D341Med (cell line): Measurements from ENCODE around the gene MEX3A.
"Not testable (repeated sequence)": the region's sequence is repeated elsewhere in the genome, so short reads cannot be mapped to it uniquely, and the experiment has no call there.

ENCODE experiments used
- DNase-seq: peaks from one replicate; pipeline ENCODE4 v3.0.0; 2012; ENCODE audit warnings: low spot score

The MEX3A gene

GRCh38 chr1:156078728-156079127 is 3.5 kb downstream of the MEX3A start:
- DNase-seq, result no peak

GRCh38 chr1:156077430-156077760 is 4.9 kb downstream of the MEX3A start:
- DNase-seq, result no peak

- no peak for DNase-seq
These were observed 5.4 kb downstream of the MEX3A start for GRCh38 chr1:156076609-156077429.

GRCh38 chr1:156075775-156076204 is 6.5 kb downstream of the MEX3A start:
- DNase-seq, result no peak

- DNase-seq, result no peak
These were observed 7.1 kb downstream of the MEX3A start for GRCh38 chr1:156075162-156075561.

- peak; percentile 58 for DNase-seq
These were observed 7.6 kb downstream of the MEX3A start for GRCh38 chr1:156074661-156075060.

- DNase-seq, result peak; percentile 83
These were observed 8.5 kb downstream of the MEX3A start for GRCh38 chr1:156073740-156074139.

GRCh38 chr1:156073110-156073687 is 9.1 kb downstream of the MEX3A start:
- no peak for DNase-seq

GRCh38 chr1:156072251-156072650 is 10.0 kb downstream of the MEX3A start:
- DNase-seq, result no peak

GRCh38 chr1:156071332-156071816 is 10.9 kb downstream of the MEX3A start:
- DNase-seq, result not testable (repeated sequence)

- DNase-seq, result peak; percentile 81
These were observed 11.7 kb downstream of the MEX3A start for GRCh38 chr1:156070548-156070947.

GRCh38 chr1:156069490-156070455 is 12.5 kb downstream of the MEX3A start:
- DNase-seq, result no peak

- DNase-seq, result no peak
These were observed 15.0 kb downstream of the MEX3A start for GRCh38 chr1:156067262-156067661.

- DNase-seq, result no peak
These were observed 16.4 kb downstream of the MEX3A start for GRCh38 chr1:156065871-156066270.

- DNase-seq, result no peak
These were observed 17.1 kb downstream of the MEX3A start for GRCh38 chr1:156065212-156065611.

GRCh38 chr1:156064615-156065014 is 17.6 kb downstream of the MEX3A start:
- no peak for DNase-seq

- no peak for DNase-seq
These were observed 18.3 kb downstream of the MEX3A start for GRCh38 chr1:156063997-156064285.

GRCh38 chr1:156062189-156062588 is 20.1 kb downstream of the MEX3A start:
- no peak for DNase-seq

- no peak for DNase-seq
These were observed 21.2 kb downstream of the MEX3A start, which contains the start of gene RAB25 for GRCh38 chr1:156060937-156061636. Gene RAB25 (plus strand): TSS chr1:156061160. CDS start chr1:156061401, 241 bp downstream.

- DNase-seq, result no peak
These were observed 25.9 kb downstream of the MEX3A start for GRCh38 chr1:156056326-156056849.

GRCh38 chr1:156055281-156056048 is 26.8 kb downstream of the MEX3A start:
- no peak for DNase-seq
